ENCODE results near the gene RIPK1. TPM values are rescaled to one million over a fixed set of nuclear protein-coding genes. Genes with fewer than 3 reads are reported as not detected.

The RIPK1 gene
- total RNA-seq, 1 donor from 2014 or later: 4.9 TPM

- Histone ChIP-seq H3K9ac (no peak overlapping the region), H3K27ac (no peak overlapping the region), H3K79me2 (ENCODE audit: low read depth) (no peaks in the 10 kb centered on the region), H4K20me1 (ENCODE audit: low read depth) (no peaks in the 10 kb centered on the region), H2AFZ (replicated peaks) (no peak overlapping the region), H3K36me3 (no peaks in the 10 kb centered on the region), H3K9me3 (ENCODE audit: low read depth) (no peaks in the 10 kb centered on the region), H3F3A (ENCODE audit: low read depth) (peaks cover 8% of the 10 kb centered on the region), H3K4me2 (no peak overlapping the region), H3K27me3 (no peaks in the 10 kb centered on the region), H3K4me3 (no peak overlapping the region), H3K4me1 (peaks cover 9% of the 10 kb centered on the region)
- TF ChIP-seq EZH2phosphoT487 (IDR thresholded peaks at IDR 0.05): no peak
- TF ChIP-seq CTCF (IDR thresholded peaks at IDR 0.05): no peak
- no peak for TF ChIP-seq EZH2 (IDR thresholded peaks at IDR 0.05)
- no peak overlapping the region for H3K4me3 Mint-ChIP-seq
- H3K27me3 Mint-ChIP-seq (ENCODE audit: insufficient read depth, low read depth): peaks cover 5% of the 10 kb centered on the region
- no peak for DNase-seq (ENCODE audit: low spot score)
- no peaks in the 10 kb centered on the region for H3K9me3 Mint-ChIP-seq
- H3K27ac Mint-ChIP-seq: peak overlapping the region; percentile 78
- peaks cover 10% of the 10 kb centered on the region for H3K4me1 Mint-ChIP-seq
- peaks cover 41% of the 10 kb centered on the region for H3K36me3 Mint-ChIP-seq
Observed at GRCh38 chr6:3144571-3144970, 76.3 kb downstream of the RIPK1 start.

- H3K4me1 ChIP-seq: peaks cover 3% of the 10 kb centered on the region
- peaks cover 16% of the 10 kb centered on the region for H3F3A ChIP-seq (ENCODE audit: low read depth)
- no peak overlapping the region for H3K4me2 ChIP-seq
- H3K36me3 Mint-ChIP-seq: peaks cover 48% of the 10 kb centered on the region
- peaks cover 18% of the 10 kb centered on the region for H3K4me1 Mint-ChIP-seq
- TF ChIP-seq CTCF (IDR thresholded peaks at IDR 0.05): peak; percentile 19
- TF ChIP-seq EZH2phosphoT487 (IDR thresholded peaks at IDR 0.05): no peak
- no peak overlapping the region for H3K4me3 ChIP-seq
- no peaks in the 10 kb centered on the region for H3K79me2 ChIP-seq (ENCODE audit: low read depth)
- no peaks in the 10 kb centered on the region for H3K9me3 Mint-ChIP-seq
- no peaks in the 10 kb centered on the region for H3K27me3 ChIP-seq
- H3K9me3 ChIP-seq (ENCODE audit: low read depth): no peaks in the 10 kb centered on the region
- H4K20me1 ChIP-seq (ENCODE audit: low read depth): no peaks in the 10 kb centered on the region
- H3K27ac Mint-ChIP-seq: no peak overlapping the region
- no peak overlapping the region for H3K27ac ChIP-seq
- peaks cover 7% of the 10 kb centered on the region for H3K27me3 Mint-ChIP-seq (ENCODE audit: insufficient read depth, low read depth)
- H3K9ac ChIP-seq: no peak overlapping the region
- H3K36me3 ChIP-seq: peaks cover 2% of the 10 kb centered on the region
- no peak overlapping the region for H2AFZ ChIP-seq (replicated peaks)
- no peak for DNase-seq (ENCODE audit: low spot score)
- no peak overlapping the region for H3K4me3 Mint-ChIP-seq
Observed at GRCh38 chr6:3147914-3148757, 79.8 kb downstream of the RIPK1 start.

- Histone ChIP-seq H3K27ac (no peak overlapping the region), H3F3A (ENCODE audit: low read depth) (peaks cover 18% of the 10 kb centered on the region), H3K4me2 (no peak overlapping the region), H3K9me3 (ENCODE audit: low read depth) (no peaks in the 10 kb centered on the region), H3K4me3 (no peak overlapping the region), H3K4me1 (peaks cover 3% of the 10 kb centered on the region), H3K36me3 (peaks cover 6% of the 10 kb centered on the region), H2AFZ (replicated peaks) (no peak overlapping the region), H4K20me1 (ENCODE audit: low read depth) (peaks cover 5% of the 10 kb centered on the region), H3K79me2 (ENCODE audit: low read depth) (peaks cover under 1% of the 10 kb centered on the region), H3K9ac (no peak overlapping the region), H3K27me3 (no peaks in the 10 kb centered on the region)
- Mint-ChIP-seq H3K27ac (no peak overlapping the region), H3K27me3 (ENCODE audit: insufficient read depth, low read depth) (peaks cover 6% of the 10 kb centered on the region), H3K4me3 (no peak overlapping the region), H3K4me1 (peaks cover 31% of the 10 kb centered on the region), H3K36me3 (peaks cover 50% of the 10 kb centered on the region), H3K9me3 (no peaks in the 10 kb centered on the region)
- no peak for TF ChIP-seq EZH2phosphoT487 (IDR thresholded peaks at IDR 0.05)
- no peak for TF ChIP-seq EZH2 (IDR thresholded peaks at IDR 0.05)
- no peak for TF ChIP-seq CTCF (IDR thresholded peaks at IDR 0.05)
- DNase-seq (ENCODE audit: low spot score): no peak
Observed at GRCh38 chr6:3151691-3152090, 83.4 kb downstream of the RIPK1 start.
